Lung (tissue), 12 donors: Measurements from ENCODE around the gene ALG9. TPM values are rescaled to one million over a fixed set of nuclear protein-coding genes. Genes with fewer than 3 reads are reported as not detected.

Experiments used
- ATAC-seq: fragments of 200-7000 bp; cut with Tn5 transposase; one replicate; pipeline ENCODE4 v1.9.1; 2020; ENCODE audit warnings: moderate number of reproducible peaks; ENCODE audit not compliant: insufficient read depth, low FRiP score
- DNase-seq, 3 donors: peaks; one replicate each; pipeline ENCODE4 v3.0.0-alpha.2; 2013 to 2017
- H3K27ac ChIP-seq, 2 donors: one replicate each; pipeline ENCODE4 v1.5.1; 2013; ENCODE audit warnings: mild to moderate bottlenecking in 2 of 2, moderate library complexity in 2 of 2, control low read depth in 1 of 2, inconsistent platforms in 1 of 2, low read depth in 1 of 2, low read length in 1 of 2
- H3K27me3 ChIP-seq, 3 donors: one replicate each; pipeline ENCODE4 v1.5.1; 2013; ENCODE audit warnings: low read length in 2 of 3; ENCODE audit not compliant: control insufficient read depth in 3 of 3, insufficient read depth in 3 of 3
- H3K36me3 ChIP-seq, 4 donors: one replicate each; pipeline ENCODE4 v1.5.1; 2013; ENCODE audit warnings: low read length in 4 of 4, mild to moderate bottlenecking in 1 of 4, moderate library complexity in 1 of 4; ENCODE audit not compliant: control insufficient read depth in 4 of 4, insufficient read depth in 4 of 4
- H3K4me1 ChIP-seq, 5 donors: one replicate each; pipeline ENCODE4 v1.5.1; 2013; ENCODE audit warnings: low read length in 5 of 5, mild to moderate bottlenecking in 2 of 5, moderate library complexity in 1 of 5; ENCODE audit not compliant: control insufficient read depth in 5 of 5, insufficient read depth in 5 of 5
- H3K4me3 ChIP-seq: one replicate; pipeline ENCODE4 v1.5.1; 2013; ENCODE audit warnings: mild to moderate bottlenecking, control low read depth, moderate library complexity
- H3K9ac ChIP-seq, 2 donors: one replicate each; pipeline ENCODE4 v1.5.1; 2013; ENCODE audit warnings: low read length in 2 of 2, control low read depth in 1 of 2; ENCODE audit not compliant: insufficient read depth in 1 of 2
- H3K9me3 ChIP-seq, 4 donors: one replicate each; pipeline ENCODE4 v1.5.1; 2013; ENCODE audit warnings: low read length in 3 of 4, mild to moderate bottlenecking in 1 of 4, moderate library complexity in 1 of 4; ENCODE audit not compliant: control insufficient read depth in 4 of 4, insufficient read depth in 3 of 4
- WGBS, 2 donors: extraction: QIAGEN DNeasy Blood & Tissue Kit; methylation state at CpG; one replicate each; pipeline ENCODE4 v1.1.7; 2013; 5-methylcytosine and 5-hydroxymethylcytosine counted together
- polyA plus RNA-seq, 2 donors: library from polyadenylated mRNA; stranded (reverse); fragments of 200-250 nt; gene quantifications; one replicate each; pipeline ENCODE4 v1.2.1, GENCODE V29; 2013
- total RNA-seq, 2 donors: library from RNA; depleted of rRNA in 1 of 2; stranded (reverse); fragments of >200 nt in 1 of 2; gene quantifications; one replicate each; pipeline ENCODE4 v1.2.1, GENCODE V29; 2014 to 2021
- TF ChIP-seq, protein P1 (sequence below): IDR thresholded peaks from 2 replicates; pipeline ENCODE4 v1.5.1; 2012; ENCODE audit warnings: mild to moderate bottlenecking; ENCODE audit errors: control extremely low read depth, extremely low read depth
- donor health status: control.
- donor health status: control.
- donor health status: Bipolar disorder and iron deficiency.
- donor health status: healthy.
- donor health status: DM: yes; HTN: yes; CAD: no.

Gene ALG9
- total and polyA plus RNA-seq, 4 donors, result 11.4 to 43.4 (median 25.9) TPM

GRCh38 chr11:111913031-111913861 lies 41.9 kb upstream of the ALG9 start:
- ATAC-seq, result no peak
- WGBS, 2 donors, result 69 to 74% methylated on average over 24 of the region's 24 CpGs
- peak overlapping the region; percentile 17 for H3K4me3 ChIP-seq
- H3K27ac ChIP-seq, result peak overlapping the region; percentile 52 to 88
- no peaks in the 10 kb centered on the region for H3K9me3 ChIP-seq
- TF ChIP-seq, protein P1, sequence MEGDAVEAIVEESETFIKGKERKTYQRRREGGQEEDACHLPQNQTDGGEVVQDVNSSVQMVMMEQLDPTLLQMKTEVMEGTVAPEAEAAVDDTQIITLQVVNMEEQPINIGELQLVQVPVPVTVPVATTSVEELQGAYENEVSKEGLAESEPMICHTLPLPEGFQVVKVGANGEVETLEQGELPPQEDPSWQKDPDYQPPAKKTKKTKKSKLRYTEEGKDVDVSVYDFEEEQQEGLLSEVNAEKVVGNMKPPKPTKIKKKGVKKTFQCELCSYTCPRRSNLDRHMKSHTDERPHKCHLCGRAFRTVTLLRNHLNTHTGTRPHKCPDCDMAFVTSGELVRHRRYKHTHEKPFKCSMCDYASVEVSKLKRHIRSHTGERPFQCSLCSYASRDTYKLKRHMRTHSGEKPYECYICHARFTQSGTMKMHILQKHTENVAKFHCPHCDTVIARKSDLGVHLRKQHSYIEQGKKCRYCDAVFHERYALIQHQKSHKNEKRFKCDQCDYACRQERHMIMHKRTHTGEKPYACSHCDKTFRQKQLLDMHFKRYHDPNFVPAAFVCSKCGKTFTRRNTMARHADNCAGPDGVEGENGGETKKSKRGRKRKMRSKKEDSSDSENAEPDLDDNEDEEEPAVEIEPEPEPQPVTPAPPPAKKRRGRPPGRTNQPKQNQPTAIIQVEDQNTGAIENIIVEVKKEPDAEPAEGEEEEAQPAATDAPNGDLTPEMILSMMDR, result no peak
- H3K9ac ChIP-seq, result peak overlapping the region; percentile 56 to 71
- no peaks in the 10 kb centered on the region for H3K27me3 ChIP-seq
- H3K4me1 ChIP-seq, result peaks cover 0 to 32% (median 11%) of the 10 kb centered on the region in 5 donors
- peak; percentile 44 to 67 (median 59) for DNase-seq
- peaks cover 0 to 6% (median 0%) of the 10 kb centered on the region in 4 donors for H3K36me3 ChIP-seq

- peak within 1 kb of the TSS; percentile 56 to 71 for H3K9ac ChIP-seq
Observed at GRCh38 chr11:111912535-111912934, 41.2 kb upstream of the ALG9 start, which contains the start of gene HSPB2. Gene HSPB2 (plus strand): TSS chr11:111912734. CDS start chr11:111912830, 96 bp downstream.

DNA sequence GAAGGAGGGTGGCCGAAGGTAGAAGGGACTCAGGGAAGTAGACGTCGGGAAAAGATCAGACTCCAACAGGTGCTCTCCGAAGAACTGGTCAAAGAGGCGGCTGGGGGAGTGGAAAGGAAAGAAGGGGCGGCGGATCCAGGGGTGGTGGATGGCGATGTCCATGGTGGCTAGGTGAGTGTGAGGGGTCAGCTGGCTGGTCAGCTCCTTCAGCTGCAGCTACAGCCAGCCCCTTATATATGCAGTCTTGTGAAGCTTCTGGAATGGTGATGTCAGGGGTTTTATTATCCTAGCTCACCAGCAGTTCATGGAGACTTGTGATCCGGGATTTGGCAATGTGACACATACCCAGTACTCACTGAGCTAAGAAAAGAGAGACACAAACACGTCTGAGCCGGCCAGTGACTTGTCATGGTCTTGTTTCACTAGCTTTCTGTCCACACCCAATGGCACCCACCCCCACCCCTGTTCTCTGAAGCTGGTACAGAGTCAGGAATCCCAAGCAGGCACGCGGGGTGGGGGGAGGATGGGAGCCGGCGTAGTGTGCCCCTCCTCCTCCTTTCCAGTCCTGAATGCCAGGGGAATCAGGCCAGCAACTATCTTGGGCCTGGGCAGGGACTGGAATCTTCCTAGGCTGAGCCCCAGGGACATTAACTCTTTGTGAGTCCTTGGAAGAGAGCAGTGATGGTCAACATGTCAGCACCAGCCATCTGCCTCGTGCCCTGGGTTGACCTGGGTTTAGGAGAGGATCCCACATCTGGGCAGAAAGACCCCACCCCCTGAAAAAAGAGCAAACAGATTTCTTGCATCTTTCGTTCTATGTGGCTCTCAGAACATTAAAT lies 40.4 kb upstream of the ALG9 start, which contains the start of gene CRYAB:
CRYAB (minus strand) TSS at position 208 of the 839 bp plus-strand sequence; CDS start at position 162, 46 bp downstream.
- Histone ChIP-seq H3K9me3 (no peaks in the 10 kb centered on the region), H3K27ac (peak within 1 kb of the TSS; percentile 86 to 97), H3K4me1 (peaks cover 0 to 32% (median 11%) of the 10 kb centered on the region in 5 donors), H3K9ac (peak within 1 kb of the TSS in 1 of 2 donors; percentile 65), H3K36me3 (peaks cover 0 to 6% (median 0%) of the 10 kb centered on the region in 4 donors), H3K27me3 (no peaks in the 10 kb centered on the region), H3K4me3 (peak within 1 kb of the TSS; percentile 41)
- TF ChIP-seq, protein P1, result no peak
- WGBS, 2 donors, result 51 to 58% methylated on average over 17 of the region's 17 CpGs
- ATAC-seq (peak; percentile 55), DNase-seq (peak; percentile 86 to 92 (median 91))

More at GRCh38 chr11:111912535-111912934, 41.2 kb upstream of the ALG9 start, which contains the start of gene HSPB2:
- Histone ChIP-seq H3K27me3 (no peaks in the 10 kb centered on the region), H3K4me3 (peak within 1 kb of the TSS; percentile 41), H3K36me3 (peaks cover 0 to 6% (median 0%) of the 10 kb centered on the region in 4 donors), H3K4me1 (peaks cover 0 to 32% (median 11%) of the 10 kb centered on the region in 5 donors), H3K27ac (peak within 1 kb of the TSS; percentile 86 to 97), H3K9me3 (no peaks in the 10 kb centered on the region)
- peak in 1 of 3 donors; percentile 57 for DNase-seq
- TF ChIP-seq, protein P1, result no peak
- no peak for ATAC-seq
- WGBS, 2 donors, result 10 to 17% methylated on average over 25 to 26 of the region's 26 CpGs
